ENCODE results near the gene DOK7. TPM values are rescaled to one million over a fixed set of nuclear protein-coding genes. Genes with fewer than 3 reads are reported as not detected.

DOK7 gene
- total and polyA plus RNA-seq, 2 of the 4 experiments (the other 2 are of a cell fraction), result not detected

GRCh38 chr4:3435686-3435956, 27.5 kb upstream of the DOK7 start:
- H2BK120ac ChIP-seq (ENCODE audit: low read depth, low read length), result no peak overlapping the region
- no peak overlapping the region for H3K27ac ChIP-seq (ENCODE audit: insufficient read depth, low read length)
- no peak overlapping the region for H2AFZ ChIP-seq (replicated peaks; ENCODE audit: low read length, poor library complexity)
- no peak overlapping the region for H3K4me2 ChIP-seq (ENCODE audit: low read depth, low read length)
- ATAC-seq (ENCODE audit: low read depth) (no peak), DNase-seq (no peak)
- no peak overlapping the region for H3K14ac ChIP-seq (replicated peaks; ENCODE audit: low read depth, low read length)
- no peaks in the 10 kb centered on the region for H3K27me3 ChIP-seq (ENCODE audit: control insufficient read depth, insufficient read depth, low read length)
- H3K36me3 ChIP-seq (ENCODE audit: control insufficient read depth, insufficient read depth, low read length), result peaks cover 8% of the 10 kb centered on the region
- CTCF ChIA-PET, result interaction anchor here (0.9 kb wide), 1 partner anchor 89 kb away, joined by 3 read pairs; no protein-coding TSS in a partner anchor
- H2BK15ac ChIP-seq (ENCODE audit: low read depth, low read length), result no peak overlapping the region
- intact Hi-C loops (cut with micrococcal nuclease) (loop anchor here (5.0 kb wide), 1 partner anchor 143 kb away; the partner anchor contains the start of gene RGS12), in situ Hi-C loops (cut with MboI; ENCODE audit: low sequenced_read_pairs) (no loop called here), dilution Hi-C loops (cut with HindIII; ENCODE audit: low sequenced_read_pairs, unreplicated experiment) (no loop called here)
- no peak overlapping the region for H3K4ac ChIP-seq (ENCODE audit: low read depth, low read length)
- POLR2A ChIA-PET (ENCODE audit: unreplicated experiment), result no interaction called here
- H2BK5ac ChIP-seq (ENCODE audit: low read depth, low read length, poor library complexity, severe bottlenecking), result no peak overlapping the region
- H2AK9ac ChIP-seq (replicated peaks; ENCODE audit: low read depth, low read length, poor library complexity), result peak overlapping the region; percentile 5
- no peak overlapping the region for H3K56ac ChIP-seq (ENCODE audit: extremely low read depth, insufficient read depth, low read length)
- H4K5ac ChIP-seq (ENCODE audit: low read depth, low read length), result no peak overlapping the region
- H3K23ac ChIP-seq (ENCODE audit: low read depth, low read length), result no peak overlapping the region
- H3K18ac ChIP-seq (ENCODE audit: low read depth, low read length), result no peak overlapping the region
- no peak for TF ChIP-seq RAD21 (IDR thresholded peaks at IDR 0.05; ENCODE audit: low read length)
- no peak for TF ChIP-seq USF2 (IDR thresholded peaks at IDR 0.05; ENCODE audit: low read depth, low read length)
- no peak for TF ChIP-seq CHD1 (IDR thresholded peaks at IDR 0.05; ENCODE audit: low read depth, low read length)
- TF ChIP-seq SMC3 (IDR thresholded peaks at IDR 0.05; ENCODE audit: low read depth, low read length), result no peak
- no peak for TF ChIP-seq CTCF (conservative IDR thresholded peaks at IDR 0.05; ENCODE audit: low read depth, low read length)
- TF ChIP-seq POLR2A (IDR thresholded peaks at IDR 0.05; ENCODE audit: low read depth, low read length), result no peak
- TF ChIP-seq NFE2L2 (IDR thresholded peaks at IDR 0.05; ENCODE audit: low read depth, low read length), result no peak
- no peak for TF ChIP-seq MAFK (IDR thresholded peaks at IDR 0.05; ENCODE audit: low read depth, low read length)
- TF ChIP-seq ELK1 (IDR thresholded peaks at IDR 0.05; ENCODE audit: borderline replicate concordance, low read depth, low read length), result no peak
- no peak for TF ChIP-seq RFX5 (IDR thresholded peaks at IDR 0.05; ENCODE audit: low read depth, low read length)
- no peak for TF ChIP-seq MAZ (IDR thresholded peaks at IDR 0.05; ENCODE audit: borderline replicate concordance, low read depth, low read length)
- TF ChIP-seq MXI1 (IDR thresholded peaks at IDR 0.05; ENCODE audit: borderline replicate concordance, low read depth, low read length), result no peak
- no TSS peak for BruUV-seq (replicated peaks)
- no peak overlapping the region for H4K91ac ChIP-seq (ENCODE audit: insufficient read depth, low read depth, low read length)
- no peak overlapping the region for H3K9ac ChIP-seq (ENCODE audit: low read depth, low read length)
- H3K4me1 ChIP-seq (ENCODE audit: control insufficient read depth, insufficient read depth, low read length), result peaks cover 11% of the 10 kb centered on the region
- WGBS, 2 experiments (ENCODE audit: extremely low coverage in 2 of 2, insufficient read length in 1 of 2), result 64% methylated on average over 3 of the region's 4 CpGs; no CpG with 5 or more reads in 1 of the 2 experiments
- peak overlapping the region; percentile 94; the same call in 1 of the 2 replicates for H2AK5ac ChIP-seq (ENCODE audit: low read depth, low read length)
- 0 out of 2 replicates have a peak overlapping the region, but pooled peaks have one; percentile 45 for H2BK20ac ChIP-seq (ENCODE audit: low read depth, low read length)
- H3K79me1 ChIP-seq (ENCODE audit: low read depth in 1 of 2, low read length in 2 of 2), result no peaks in the 10 kb centered on the region
- no peaks in the 10 kb centered on the region; the same call in 1 of the 2 replicates for H4K20me1 ChIP-seq (ENCODE audit: insufficient read depth, low read length)
- no peak overlapping the region for H3K4me3 ChIP-seq (ENCODE audit: insufficient read depth, low read depth, low read length)
- no peaks in the 10 kb centered on the region for H3K9me3 ChIP-seq (ENCODE audit: control insufficient read depth, insufficient read depth, low read length)
- no peak overlapping the region for H4K8ac ChIP-seq (ENCODE audit: low read depth in 2 of 2, low read length in 2 of 2)
- H3K9me1 ChIP-seq (ENCODE audit: insufficient read depth, low read length), result 0 out of 2 replicates have a peak, but pooled peaks cover 3% of the 10 kb centered on the region
